ENCODE data around the gene TMEM223.
A peak's percentile ranks its signal among the peaks of the same experiment; 100 is the strongest.
"Not testable (repeated sequence)": the region's sequence is repeated elsewhere in the genome, so short reads cannot be mapped to it uniquely, and the experiment has no call there.

TMEM223 gene, protein sequence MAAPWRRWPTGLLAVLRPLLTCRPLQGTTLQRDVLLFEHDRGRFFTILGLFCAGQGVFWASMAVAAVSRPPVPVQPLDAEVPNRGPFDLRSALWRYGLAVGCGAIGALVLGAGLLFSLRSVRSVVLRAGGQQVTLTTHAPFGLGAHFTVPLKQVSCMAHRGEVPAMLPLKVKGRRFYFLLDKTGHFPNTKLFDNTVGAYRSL

GRCh38 chr11:62791501-62792201 lies at the start of gene TMEM223:
Gene TMEM223 (minus strand): TSS chr11:62792006. CDS start chr11:62791994, 12 bp downstream.
- DNase-seq: peak; percentile 26 to 94 (median 80)

GRCh38 chr11:62840721-62841360 lies 49.0 kb upstream of the TMEM223 start:
- peak in 47 of 58 donors; percentile 6 to 75 (median 35) for DNase-seq

DNA sequence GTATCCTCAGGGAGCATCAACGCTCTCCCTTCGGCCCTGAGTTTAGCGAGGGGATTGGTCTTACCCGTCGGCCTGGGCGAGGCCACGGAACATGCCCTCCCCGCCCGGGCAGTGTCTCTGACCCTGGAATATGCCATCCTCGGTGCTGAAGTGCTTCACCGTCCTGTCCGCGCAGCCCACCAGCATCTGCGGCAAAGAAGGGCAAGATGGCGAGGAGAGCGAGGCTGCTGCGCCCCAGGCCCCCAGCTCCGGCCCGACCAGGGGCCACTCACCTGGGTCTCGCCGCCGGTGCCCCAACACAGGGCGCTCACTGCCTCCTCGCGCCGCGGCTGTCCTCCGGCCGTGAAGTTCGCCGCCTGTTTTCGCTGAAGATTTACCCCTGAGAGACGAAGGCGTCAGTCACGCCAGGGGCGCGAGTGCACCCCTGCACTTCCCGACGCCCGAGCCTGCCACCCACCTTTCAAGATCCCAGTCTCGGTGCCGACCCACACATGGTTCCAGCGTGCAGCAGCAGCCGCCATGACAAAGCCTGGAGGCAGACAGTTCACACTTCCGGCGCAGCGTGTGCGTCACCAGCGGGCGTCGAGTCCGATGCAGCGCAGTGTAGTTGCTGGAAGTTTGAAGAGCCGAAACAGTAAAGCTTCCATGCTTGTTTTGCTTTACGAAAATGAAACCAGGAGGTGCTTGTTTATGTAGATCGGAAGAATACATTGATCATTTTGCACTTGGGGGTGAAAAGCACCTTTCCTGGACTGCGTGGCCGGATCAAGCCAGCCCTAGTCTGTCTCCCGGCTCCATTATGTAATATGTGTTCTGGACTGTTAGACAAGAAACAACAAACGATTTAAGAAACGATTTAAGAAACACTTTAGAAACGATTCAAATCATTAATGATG lies 47.5 kb upstream of the TMEM223 start, which contains the start of gene WDR74:
Gene WDR74 (minus strand): TSS at position 541 of the 896 bp plus-strand sequence. CDS start 20 bp downstream, at position 521.
- DNase-seq: peak; percentile 43 to 99 (median 90)

DNA sequence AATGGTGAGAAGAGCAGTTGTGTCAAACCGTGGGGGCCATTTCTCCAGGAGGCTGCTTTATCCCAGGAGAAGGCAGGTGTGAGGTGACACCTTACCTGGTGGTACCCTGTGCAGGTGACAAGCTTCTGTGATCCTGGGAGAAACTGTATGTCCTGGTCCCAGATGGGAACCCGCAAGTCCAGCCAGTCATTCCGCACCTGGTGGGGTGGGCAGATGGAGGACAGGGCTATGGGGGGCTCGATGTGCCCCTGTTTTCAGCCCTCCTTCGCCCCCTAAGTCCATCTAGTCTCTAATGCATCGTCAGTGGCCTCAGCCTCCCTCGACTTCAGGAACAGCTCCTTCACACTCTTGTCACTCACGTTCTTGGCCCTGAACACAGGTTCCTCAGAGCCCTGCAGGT lies 43.5 kb upstream of the TMEM223 start:
- no peak for DNase-seq

- peak in 17 of 58 donors; percentile 10 to 66 (median 29) for DNase-seq
Measured at GRCh38 chr11:62832336-62833234, 40.8 kb upstream of the TMEM223 start, which contains the start of gene TEX54. Gene TEX54 (minus strand): TSS chr11:62832841.

- peak; percentile 93 to 100 (median 99) for DNase-seq
Measured at GRCh38 chr11:62831520-62832335, 39.9 kb upstream of the TMEM223 start, which contains the start of gene STX5. Gene STX5 (minus strand): TSS chr11:62832051. CDS start chr11:62831243, 808 bp downstream.

GRCh38 chr11:62830904-62831519 lies 39.2 kb upstream of the TMEM223 start:
- DNase-seq: peak in 4 of 58 donors; percentile 16 to 52 (median 32)

DNA sequence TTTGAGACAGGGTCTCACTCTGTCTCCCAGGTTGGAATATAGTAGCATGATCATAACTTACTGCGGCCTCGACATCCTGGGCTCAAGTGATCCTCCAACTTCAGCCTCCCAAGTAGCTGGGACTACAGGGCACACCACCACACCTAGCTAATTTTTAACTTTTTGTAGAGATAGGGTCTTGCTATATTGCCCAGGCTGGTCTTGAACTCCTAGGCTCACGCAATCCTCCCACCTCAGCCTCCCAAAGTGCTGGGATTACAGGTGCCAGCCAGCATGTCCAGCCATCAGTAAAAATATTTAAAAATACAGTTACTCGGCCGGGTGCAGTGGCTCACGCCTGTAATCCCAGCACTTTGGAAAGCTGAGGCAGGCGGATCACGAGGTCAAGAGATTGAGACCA lies 36.3 kb upstream of the TMEM223 start:
- not testable (repeated sequence) for DNase-seq

- DNase-seq: no peak
Measured at GRCh38 chr11:62823677-62824076, 31.9 kb upstream of the TMEM223 start.

- DNase-seq: no peak
Measured at GRCh38 chr11:62817129-62817528, 25.3 kb upstream of the TMEM223 start.

DNA sequence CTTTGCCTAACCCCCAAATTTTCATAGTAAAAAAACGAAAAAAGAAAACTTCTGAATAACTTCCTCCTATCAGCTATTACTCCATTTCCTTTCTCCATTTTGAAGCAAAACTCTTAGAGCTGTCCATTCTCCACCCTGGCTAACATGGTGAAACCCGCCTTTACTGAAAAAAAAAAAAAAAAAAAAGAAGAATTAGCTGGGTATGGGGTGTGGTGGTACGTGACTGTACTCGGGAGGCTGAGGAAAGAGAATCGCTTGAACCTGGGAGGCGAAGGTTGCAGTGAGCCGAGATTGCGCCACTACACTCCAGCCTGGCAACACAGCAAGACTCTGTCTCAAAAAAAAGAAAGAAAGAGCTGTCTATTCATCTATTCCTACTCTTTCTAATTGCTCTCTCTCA lies 24.8 kb upstream of the TMEM223 start:
- DNase-seq: no peak

DNA sequence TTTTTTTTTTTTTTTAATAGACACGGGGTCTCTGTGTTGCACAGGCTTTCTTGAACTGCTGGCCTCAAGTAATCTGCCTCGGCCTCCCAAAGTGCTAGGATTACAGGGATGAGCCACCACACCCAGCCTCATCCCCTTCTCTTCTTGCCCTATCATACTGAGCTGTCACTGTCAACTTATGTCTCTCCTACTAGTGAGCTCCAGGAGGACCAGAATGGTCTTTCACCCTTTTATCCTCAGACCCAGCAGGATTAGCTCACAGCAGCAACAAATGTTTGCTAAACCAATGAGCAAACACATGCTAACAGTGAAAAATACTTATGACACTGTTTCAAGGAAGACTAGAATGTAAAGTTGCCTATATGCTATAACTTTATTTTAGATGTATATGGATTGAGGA lies 19.9 kb upstream of the TMEM223 start:
- DNase-seq: no peak

- no peak for DNase-seq
Measured at GRCh38 chr11:62810748-62811147, 18.9 kb upstream of the TMEM223 start.

GRCh38 chr11:62806611-62807121 lies 14.9 kb upstream of the TMEM223 start:
- peak in 3 of 58 donors; percentile 4 to 32 (median 12) for DNase-seq

DNA sequence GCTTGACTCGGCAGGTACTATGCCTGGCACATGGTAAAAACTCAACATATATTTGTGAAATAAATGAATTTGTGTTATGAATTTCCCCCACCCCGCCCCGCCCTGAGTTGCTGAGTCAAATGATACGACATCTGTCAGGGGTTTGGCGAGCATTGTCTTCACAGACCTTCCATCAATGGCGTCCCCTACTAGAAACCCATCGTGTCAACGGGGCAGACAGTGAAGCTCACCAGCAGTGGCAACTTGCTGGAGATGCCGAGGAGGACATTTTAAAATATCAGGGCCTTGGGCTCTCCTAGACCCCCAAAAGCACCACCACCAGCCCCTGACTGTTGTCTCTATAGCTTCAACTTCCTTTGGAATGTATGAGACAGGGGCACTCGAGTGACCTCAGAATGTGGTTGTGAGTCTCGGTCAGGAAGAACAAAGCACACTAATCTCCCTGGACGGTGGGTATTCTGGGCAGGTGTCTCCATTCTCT lies 14.2 kb upstream of the TMEM223 start:
- peak in 2 of 58 donors; percentile 6 to 17 for DNase-seq

DNA sequence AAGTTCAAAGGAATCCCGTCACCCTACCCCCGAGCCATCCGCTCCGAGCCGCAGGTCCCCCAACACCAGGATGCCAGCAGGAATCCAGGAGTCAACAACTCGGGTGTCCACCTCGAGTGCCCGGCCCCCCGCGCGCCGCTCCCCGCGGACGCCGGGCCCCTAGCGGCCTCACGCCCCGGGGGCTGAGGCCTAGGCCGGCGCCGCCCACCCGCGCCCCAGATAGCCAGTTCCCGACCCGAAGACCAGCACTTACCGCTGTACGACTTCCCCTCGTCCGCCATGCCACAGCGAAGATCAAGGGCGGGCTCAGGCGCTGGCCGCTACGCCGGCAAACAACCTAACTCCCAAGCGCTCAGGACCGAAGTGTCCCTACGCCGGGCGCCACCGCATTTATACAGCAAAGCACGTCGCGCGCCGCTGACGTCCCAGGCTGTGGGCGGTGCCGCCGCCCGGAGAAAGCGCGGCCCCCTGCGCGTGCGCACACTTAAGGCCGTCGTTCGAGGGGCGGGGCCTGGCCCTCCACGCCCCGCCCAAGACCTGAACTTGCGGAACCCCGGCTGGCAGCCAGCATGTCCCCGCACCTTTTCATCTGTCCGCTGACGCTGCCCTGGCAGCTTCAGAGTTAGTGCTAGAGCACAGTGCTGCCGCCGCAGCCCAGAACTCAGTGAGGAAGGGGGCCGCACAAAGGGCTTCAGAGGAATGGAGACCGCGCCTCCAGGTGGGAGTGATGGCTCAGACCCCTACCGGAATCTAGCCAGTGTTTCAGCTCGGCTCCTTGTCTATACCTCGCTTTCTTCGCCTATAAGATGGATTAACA lies 13.5 kb upstream of the TMEM223 start, which contains the start of gene NXF1:
Gene NXF1 (minus strand): TSS at position 365 of the 817 bp plus-strand sequence. CDS start 84 bp downstream, at position 281.
- peak; percentile 46 to 96 (median 92) for DNase-seq

Measured in anterior cingulate cortex (tissue), 58 donors.